DMS153 treated with DMSO at 0.1 percent for 48 hours (cell line): Measurements from ENCODE around the gene ASTN1.

Source experiments
- DNase-seq: peaks from one replicate; lab custom pipeline; 2025; ENCODE audit not compliant: unreplicated experiment; lab: John Stamatoyannopoulos, UW

ASTN1 gene

GRCh38 chr1:177165069-177165439, 542 bp upstream of the ASTN1 start:
- DNase-seq: no peak

- no peak for DNase-seq
These were observed 600 bp downstream of the ASTN1 start for GRCh38 chr1:177163844-177164379.

- DNase-seq: no peak
These were observed 2.3 kb downstream of the ASTN1 start for GRCh38 chr1:177162243-177162642.

GRCh38 chr1:177146499-177146898, 18.0 kb downstream of the ASTN1 start:
- DNase-seq: no peak

- DNase-seq: no peak
These were observed 19.1 kb downstream of the ASTN1 start for GRCh38 chr1:177145106-177146070.

- no peak for DNase-seq
These were observed 21.7 kb downstream of the ASTN1 start for GRCh38 chr1:177142791-177143271.

GRCh38 chr1:177142010-177142409, 22.5 kb downstream of the ASTN1 start:
- no peak for DNase-seq

- DNase-seq: no peak
These were observed 26.2 kb downstream of the ASTN1 start for GRCh38 chr1:177138347-177138746.

- no peak for DNase-seq
These were observed 26.7 kb downstream of the ASTN1 start for GRCh38 chr1:177137814-177138213.

- no peak for DNase-seq
These were observed 29.3 kb downstream of the ASTN1 start for GRCh38 chr1:177135250-177135649.

GRCh38 chr1:177133977-177134538, 30.5 kb downstream of the ASTN1 start:
- DNase-seq: no peak

GRCh38 chr1:177132141-177132540, 32.4 kb downstream of the ASTN1 start:
- no peak for DNase-seq

GRCh38 chr1:177131723-177132122, 32.8 kb downstream of the ASTN1 start:
- no peak for DNase-seq

- no peak for DNase-seq
These were observed 34.0 kb downstream of the ASTN1 start for GRCh38 chr1:177130451-177130945.

GRCh38 chr1:177128665-177129281, 35.7 kb downstream of the ASTN1 start:
- no peak for DNase-seq

- DNase-seq: no peak
These were observed 38.2 kb downstream of the ASTN1 start for GRCh38 chr1:177126267-177126666.

- DNase-seq: no peak
These were observed 39.8 kb downstream of the ASTN1 start for GRCh38 chr1:177124577-177125278.

- DNase-seq: no peak
These were observed 41.9 kb downstream of the ASTN1 start for GRCh38 chr1:177122461-177123251.

- DNase-seq: no peak
These were observed 45.2 kb downstream of the ASTN1 start for GRCh38 chr1:177119311-177119710.

- no peak for DNase-seq
These were observed 45.6 kb downstream of the ASTN1 start for GRCh38 chr1:177118901-177119300.
